H9 (cell line): ENCODE measurements around the gene FAM180B. TPM values are rescaled to one million over a fixed set of nuclear protein-coding genes. Genes with fewer than 3 reads are reported as not detected.

ENCODE experiments used
- DNase-seq: peaks from one replicate; pipeline ENCODE4 v3.0.0-alpha.2; 2017
- H2AFZ ChIP-seq: one replicate; pipeline ENCODE4 v1.6.1; 2013; ENCODE audit warnings: mild to moderate bottlenecking, low read length, control low read depth, moderate library complexity
- H2AK5ac ChIP-seq: 2 replicates; pipeline ENCODE4 v1.6.1; 2013; ENCODE audit warnings: low read length, control low read depth, mixed read lengths; ENCODE audit not compliant: insufficient read length
- H2BK120ac ChIP-seq: one replicate; pipeline ENCODE4 v1.6.1; 2013; ENCODE audit warnings: low read depth, mild to moderate bottlenecking, low read length, control low read depth, inconsistent platforms; ENCODE audit not compliant: poor library complexity, severe bottlenecking
- H2BK12ac ChIP-seq: 2 replicates; pipeline ENCODE4 v1.6.1; 2013; ENCODE audit warnings: low read length, control low read depth, mixed read lengths, low read depth; ENCODE audit not compliant: insufficient read length
- H2BK15ac ChIP-seq: 2 replicates; pipeline ENCODE4 v1.6.1; 2013; ENCODE audit warnings: low read depth, low read length, control low read depth
- H2BK20ac ChIP-seq: one replicate; pipeline ENCODE4 v1.6.1; 2013; ENCODE audit warnings: low read depth, mild to moderate bottlenecking, low read length, control low read depth, inconsistent platforms; ENCODE audit not compliant: poor library complexity, severe bottlenecking
- H2BK5ac ChIP-seq: 2 replicates; pipeline ENCODE4 v1.6.1; 2013; ENCODE audit warnings: low read length, control low read depth, mixed read lengths; ENCODE audit not compliant: insufficient read length
- H3K14ac ChIP-seq: 2 replicates; pipeline ENCODE4 v1.6.1; 2013; ENCODE audit warnings: low read length, control low read depth; ENCODE audit not compliant: insufficient read depth
- H3K18ac ChIP-seq: 2 replicates; pipeline ENCODE4 v1.6.1; 2013; ENCODE audit warnings: low read depth, mild to moderate bottlenecking, mixed read lengths, low read length, control low read depth; ENCODE audit not compliant: insufficient read length
- H3K23ac ChIP-seq: 2 replicates; pipeline ENCODE4 v1.6.1; 2013; ENCODE audit warnings: low read length, control low read depth, mixed read lengths, low read depth; ENCODE audit not compliant: insufficient read length
- H3K23me2 ChIP-seq: 2 replicates; pipeline ENCODE4 v1.6.1; 2013; ENCODE audit warnings: low read depth, mild to moderate bottlenecking, mixed read lengths, low read length, control low read depth; ENCODE audit not compliant: insufficient read length, poor library complexity, severe bottlenecking
- H3K27ac ChIP-seq: 2 replicates; pipeline ENCODE4 v1.5.1; 2013; ENCODE audit warnings: low read length, control low read depth, mixed read lengths, low read depth; ENCODE audit not compliant: insufficient read length
- H3K27me3 ChIP-seq: 2 replicates; pipeline ENCODE4 v1.6.1; 2013; ENCODE audit warnings: low read length, control low read depth, inconsistent platforms; ENCODE audit not compliant: insufficient read depth
- H3K4ac ChIP-seq: 2 replicates; pipeline ENCODE4 v1.6.1; 2013; ENCODE audit warnings: low read depth, mild to moderate bottlenecking, control low read depth, inconsistent platforms, low read length, moderate library complexity
- H3K4me1 ChIP-seq: 2 replicates; pipeline ENCODE4 v1.6.1; 2013; ENCODE audit warnings: low read length, control low read depth, inconsistent platforms; ENCODE audit not compliant: insufficient read depth
- H3K4me2 ChIP-seq: 2 replicates; pipeline ENCODE4 v1.6.1; 2013; ENCODE audit warnings: low read length, control low read depth, mixed read lengths; ENCODE audit not compliant: insufficient read length, insufficient read depth
- H3K56ac ChIP-seq: 2 replicates; pipeline ENCODE4 v1.6.1; 2013; ENCODE audit warnings: low read depth, mild to moderate bottlenecking, mixed read lengths, low read length, control low read depth; ENCODE audit not compliant: insufficient read length
- H3K79me1 ChIP-seq: 2 replicates; pipeline ENCODE4 v1.6.1; 2013; ENCODE audit warnings: low read depth, mild to moderate bottlenecking, moderate library complexity, low read length, control low read depth, inconsistent platforms; ENCODE audit not compliant: insufficient read depth, poor library complexity, severe bottlenecking
- H3K79me2 ChIP-seq: 2 replicates; pipeline ENCODE4 v1.6.1; 2013; ENCODE audit warnings: low read length, control low read depth, inconsistent platforms; ENCODE audit not compliant: insufficient read depth
- H3K9ac ChIP-seq: 2 replicates; pipeline ENCODE4 v1.6.1; 2013; ENCODE audit warnings: low read length, control low read depth, mixed read lengths; ENCODE audit not compliant: insufficient read length; ENCODE audit errors: extremely low read depth
- H3K9me3 ChIP-seq: one replicate; pipeline ENCODE4 v1.6.1; 2013; ENCODE audit warnings: low read depth, low read length, inconsistent platforms; ENCODE audit not compliant: control insufficient read depth
- H3T11ph ChIP-seq: one replicate; pipeline ENCODE4 v1.6.1; 2013; ENCODE audit warnings: mild to moderate bottlenecking, low read length, control low read depth, inconsistent platforms
- H4K20me1 ChIP-seq: one replicate; pipeline ENCODE4 v1.6.1; 2013; ENCODE audit not compliant: control insufficient read depth, insufficient read length, insufficient read depth
- H4K5ac ChIP-seq: 2 replicates; pipeline ENCODE4 v1.6.1; 2013; ENCODE audit warnings: low read depth, mild to moderate bottlenecking, mixed read lengths, low read length, control low read depth; ENCODE audit not compliant: insufficient read length
- H4K8ac ChIP-seq: replicated peaks from 2 replicates; pipeline ENCODE4 v1.6.1; 2013; ENCODE audit warnings: low read length, control low read depth, mixed read lengths, low read depth; ENCODE audit not compliant: insufficient read length
- H4K91ac ChIP-seq: 2 replicates; pipeline ENCODE4 v1.6.1; 2013; ENCODE audit warnings: low read depth, mild to moderate bottlenecking, moderate library complexity, mixed read lengths, low read length, control low read depth; ENCODE audit not compliant: insufficient read length
- H3K27ac Mint-ChIP-seq, 3 experiments: 2 replicates in 2 of 3; 3 replicates in 1 of 3; pipeline ENCODE4 v1.8.0; 2020 to 2021; ENCODE audit warnings: mixed read lengths in 3 of 3, mild to moderate bottlenecking in 1 of 3, moderate library complexity in 1 of 3
- H3K27me3 Mint-ChIP-seq: 2 replicates; pipeline ENCODE4 v1.8.0; 2021; ENCODE audit warnings: low read depth, mild to moderate bottlenecking, moderate library complexity, mixed read lengths
- H3K36me3 Mint-ChIP-seq, 3 experiments: 2 replicates in 2 of 3; 3 replicates in 1 of 3; pipeline ENCODE4 v1.8.0; 2020 to 2021; ENCODE audit warnings: low read depth in 3 of 3, mixed read lengths in 3 of 3; ENCODE audit not compliant: insufficient read depth in 1 of 3
- H3K4me1 Mint-ChIP-seq, 2 experiments: 2 replicates each; pipeline ENCODE4 v1.8.0; 2020; ENCODE audit warnings: mixed read lengths in 2 of 2
- H3K4me3 Mint-ChIP-seq, 2 experiments: 2 replicates in 1 of 2; 3 replicates in 1 of 2; pipeline ENCODE4 v1.8.0; 2020 to 2021; ENCODE audit warnings: mild to moderate bottlenecking in 2 of 2, mixed read lengths in 2 of 2, moderate library complexity in 1 of 2
- H3K9me3 Mint-ChIP-seq, 2 experiments: 2 replicates in 1 of 2; 3 replicates in 1 of 2; pipeline ENCODE4 v1.8.0; 2020; ENCODE audit warnings: mild to moderate bottlenecking in 2 of 2, mixed read lengths in 2 of 2, moderate library complexity in 1 of 2
- CTCF ChIP-seq: fragments of 200-600 bp; sonication (generic); conservative IDR thresholded peaks from 3 replicates; pipeline ENCODE4 v1.8.0; 2021; ENCODE audit warnings: antibody characterized with exemption, mild to moderate bottlenecking
- WGBS: extraction: QIAGEN DNeasy Blood & Tissue Kit; methylation state at CpG from one replicate; pipeline ENCODE4 v1.1.7; 2013; ENCODE audit warnings: missing lambda C conversion rate, low lambda C conversion rate, mixed read lengths; ENCODE audit not compliant: insufficient read length; ENCODE audit errors: extremely low coverage; 5-methylcytosine and 5-hydroxymethylcytosine counted together
- total RNA-seq: library from RNA; stranded (reverse); gene quantifications from 2 replicates; pipeline ENCODE4 v1.2.1, GENCODE V29; 2021

The FAM180B gene
- total RNA-seq, 1 experiment from 2014 or later: 0.37 TPM

- Histone ChIP-seq H3K23ac (no peak overlapping the region), H3K9ac (no peak overlapping the region), H3K14ac (no peak overlapping the region), H2AK5ac (no peak overlapping the region), H3K27me3 (peaks cover under 1% of the 10 kb centered on the region; the same call in 1 of the 2 replicates), H3K79me2 (no peaks in the 10 kb centered on the region), H3K4ac (no peak overlapping the region), H2BK5ac (no peak overlapping the region), H2BK15ac (no peak overlapping the region), H2AFZ (no peak overlapping the region), H2BK120ac (no peak overlapping the region), H3K56ac (no peak overlapping the region), H4K8ac (no peak overlapping the region), H3K9me3 (no peaks in the 10 kb centered on the region), H3K79me1 (no peaks in the 10 kb centered on the region), H3K4me2 (no peak overlapping the region), H3K4me1 (no peaks in the 10 kb centered on the region), H4K5ac (no peak overlapping the region), H3K18ac (no peak overlapping the region), H4K91ac (no peak overlapping the region), H2BK12ac (no peak overlapping the region), H3T11ph (no peak overlapping the region), H3K27ac (no peak overlapping the region), H2BK20ac (no peak overlapping the region), H3K23me2 (no peaks in the 10 kb centered on the region), H4K20me1 (no peaks in the 10 kb centered on the region)
- WGBS: no CpG with 5 or more reads among the region's 14 CpGs
- Mint-ChIP-seq H3K27ac (peak overlapping the region in 1 of 3 experiments; percentile 19; a peak in 2 of 7 replicates), H3K27me3 (peaks cover 11% of the 10 kb centered on the region), H3K4me1 (peaks cover 2 to 11% of the 10 kb centered on the region in 2 experiments; a peak in 3 of 4 replicates), H3K9me3 (no peaks in the 10 kb centered on the region; a peak in 1 of 5 replicates), H3K36me3 (peaks cover 13 to 25% (median 18%) of the 10 kb centered on the region in 3 experiments; a peak in 6 of 7 replicates), H3K4me3 (no peak overlapping the region)
- DNase-seq: no peak
- no peak for TF ChIP-seq CTCF
Measured at GRCh38 chr11:47587723-47588326, 1.3 kb downstream of the FAM180B start.
